Lower leg skin (tissue), 4 donors: ENCODE data around the gene EPHA6. TPM values are rescaled to one million over a fixed set of nuclear protein-coding genes. Genes with fewer than 3 reads are reported as not detected.

Experiments used
- DNase-seq, 2 donors: peaks; one replicate each; pipeline ENCODE4 v3.0.0-alpha.2; 2019; ENCODE audit warnings: low spot score in 2 of 2
- H3K4me3 ChIP-seq: fragments of 200-600 bp; sonication (generic); 2 replicates; pipeline ENCODE4 v1.5.1; 2017; ENCODE audit warnings: mild to moderate bottlenecking, low read depth; ENCODE audit not compliant: poor library complexity, severe bottlenecking
- POLR2A ChIP-seq, 2 donors: fragments of 450-650 bp; IDR thresholded peaks; one replicate each; pipeline ENCODE4 v1.6.1; 2016 to 2017; ENCODE audit warnings: antibody characterized with exemption in 2 of 2, mild to moderate bottlenecking in 1 of 2, moderate library complexity in 1 of 2
- WGBS, 2 donors: methylation state at CpG; one replicate each; pipeline ENCODE4 v1.1.5; 2018; 5-methylcytosine and 5-hydroxymethylcytosine counted together
- intact Hi-C: fragments of 100-400 bp; cut with DNase I; formaldehyde crosslinking; loops from one replicate; pipeline ENCODE4 v1.15.0; 2023; ENCODE audit warnings: low total_unique reads
- total RNA-seq, 4 donors: library from RNA; depleted of rRNA; stranded (reverse); fragments of >200 nt; gene quantifications; one replicate each; pipeline ENCODE4 v1.1.0, GENCODE V29; 2016
- TF ChIP-seq, protein P1 (sequence below), 3 donors: fragments of 450-650 bp; IDR thresholded peaks; one replicate each; pipeline ENCODE4 v1.5.1; 2016; ENCODE audit warnings: antibody characterized with exemption in 3 of 3, mild to moderate bottlenecking in 3 of 3, moderate library complexity in 2 of 3

Gene EPHA6
- total RNA-seq, 4 donors from 2014 or later: 0.23 TPM; not detected in 3

GRCh38 chr3:97705764-97706163, 891.4 kb downstream of the EPHA6 start:
- H3K4me3 ChIP-seq: no peak overlapping the region
- TF ChIP-seq, protein P1, sequence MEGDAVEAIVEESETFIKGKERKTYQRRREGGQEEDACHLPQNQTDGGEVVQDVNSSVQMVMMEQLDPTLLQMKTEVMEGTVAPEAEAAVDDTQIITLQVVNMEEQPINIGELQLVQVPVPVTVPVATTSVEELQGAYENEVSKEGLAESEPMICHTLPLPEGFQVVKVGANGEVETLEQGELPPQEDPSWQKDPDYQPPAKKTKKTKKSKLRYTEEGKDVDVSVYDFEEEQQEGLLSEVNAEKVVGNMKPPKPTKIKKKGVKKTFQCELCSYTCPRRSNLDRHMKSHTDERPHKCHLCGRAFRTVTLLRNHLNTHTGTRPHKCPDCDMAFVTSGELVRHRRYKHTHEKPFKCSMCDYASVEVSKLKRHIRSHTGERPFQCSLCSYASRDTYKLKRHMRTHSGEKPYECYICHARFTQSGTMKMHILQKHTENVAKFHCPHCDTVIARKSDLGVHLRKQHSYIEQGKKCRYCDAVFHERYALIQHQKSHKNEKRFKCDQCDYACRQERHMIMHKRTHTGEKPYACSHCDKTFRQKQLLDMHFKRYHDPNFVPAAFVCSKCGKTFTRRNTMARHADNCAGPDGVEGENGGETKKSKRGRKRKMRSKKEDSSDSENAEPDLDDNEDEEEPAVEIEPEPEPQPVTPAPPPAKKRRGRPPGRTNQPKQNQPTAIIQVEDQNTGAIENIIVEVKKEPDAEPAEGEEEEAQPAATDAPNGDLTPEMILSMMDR (IDR thresholded peaks at IDR 0.05): no peak
- TF ChIP-seq POLR2A (IDR thresholded peaks at IDR 0.05): no peak
- no peak for DNase-seq
- 60 to 63% methylated on average over 2 of the region's 2 CpGs for WGBS, 2 donors
- intact Hi-C loops: no loop called here

- DNase-seq: no peak
- TF ChIP-seq POLR2A (IDR thresholded peaks at IDR 0.05): no peak
- TF ChIP-seq, protein P1 (IDR thresholded peaks at IDR 0.05): no peak
- intact Hi-C loops: no loop called here
- H3K4me3 ChIP-seq: no peak overlapping the region
- 80 to 90% methylated on average over 4 of the region's 4 CpGs for WGBS, 2 donors
These were observed 891.8 kb downstream of the EPHA6 start for GRCh38 chr3:97706226-97706625.

DNA sequence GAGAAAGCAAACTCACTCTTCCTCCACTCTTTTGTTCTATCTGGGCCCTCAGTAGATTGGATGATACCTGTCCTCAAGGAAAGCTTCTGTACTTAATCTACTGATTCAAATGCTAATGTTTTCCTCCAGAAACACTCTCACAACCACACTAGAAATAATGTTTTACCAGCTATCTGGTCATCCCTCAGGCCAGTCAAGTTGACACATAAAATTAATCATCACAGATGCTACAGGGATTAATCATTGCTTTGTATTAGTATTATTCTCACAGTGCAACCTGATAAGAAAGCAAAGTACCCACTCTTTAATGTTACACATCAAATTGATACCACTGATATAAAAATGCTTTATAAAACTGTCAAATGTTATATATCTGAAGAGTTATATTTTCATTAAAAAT, 897.3 kb downstream of the EPHA6 start:
- intact Hi-C loops: no loop called here
- no peak overlapping the region for H3K4me3 ChIP-seq
- TF ChIP-seq POLR2A (IDR thresholded peaks at IDR 0.05): no peak
- TF ChIP-seq, protein P1 (IDR thresholded peaks at IDR 0.05): no peak
- DNase-seq: no peak

DNA sequence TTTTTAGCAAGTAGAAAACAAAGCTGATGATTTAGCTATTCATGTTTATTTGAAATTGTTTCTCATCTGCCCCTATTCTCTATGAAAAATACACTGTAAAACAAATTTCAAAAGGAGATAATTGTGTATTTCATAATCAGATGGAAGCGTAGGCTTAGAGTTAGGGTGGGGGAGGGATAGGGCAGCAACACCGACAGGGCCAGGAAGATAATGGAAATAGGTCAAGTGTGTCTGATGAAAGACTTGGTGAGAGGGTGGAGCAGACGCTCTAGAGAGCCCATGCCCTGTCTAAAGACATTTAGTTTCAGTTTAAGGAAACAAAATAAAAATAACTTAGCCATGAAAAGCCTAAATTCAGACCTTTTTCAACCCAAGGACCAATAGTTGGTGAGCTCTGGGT, 898.5 kb downstream of the EPHA6 start:
- DNase-seq: no peak
- 41 to 57% methylated on average over 3 of the region's 3 CpGs for WGBS, 2 donors
- no peak overlapping the region for H3K4me3 ChIP-seq
- intact Hi-C loops: no loop called here
- TF ChIP-seq, protein P1 (IDR thresholded peaks at IDR 0.05): no peak
- no peak for TF ChIP-seq POLR2A (IDR thresholded peaks at IDR 0.05)

DNA sequence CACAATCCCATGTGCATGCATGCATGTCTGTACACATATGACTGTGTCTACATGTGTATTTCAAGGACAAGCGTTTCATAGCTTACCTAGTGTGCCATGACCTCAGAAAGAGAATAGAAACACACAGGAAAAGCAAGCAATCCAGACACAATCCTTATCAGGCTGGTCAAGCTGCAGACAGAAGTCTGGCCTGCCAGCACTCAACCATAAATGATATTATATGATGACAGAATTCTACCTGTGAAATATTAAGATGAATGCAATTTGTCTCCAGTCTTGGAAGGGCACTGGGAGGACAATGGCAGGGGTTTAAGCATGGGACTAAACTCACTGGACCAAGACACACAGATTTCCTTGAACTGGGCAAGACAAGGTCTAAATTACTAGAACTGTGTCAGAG, 899.2 kb downstream of the EPHA6 start:
- intact Hi-C loops: no loop called here
- 78 to 80% methylated on average over 1 of the region's 1 CpG for WGBS, 2 donors
- TF ChIP-seq, protein P1 (IDR thresholded peaks at IDR 0.05): no peak
- TF ChIP-seq POLR2A (IDR thresholded peaks at IDR 0.05): no peak
- H3K4me3 ChIP-seq: no peak overlapping the region
- no peak for DNase-seq

DNA sequence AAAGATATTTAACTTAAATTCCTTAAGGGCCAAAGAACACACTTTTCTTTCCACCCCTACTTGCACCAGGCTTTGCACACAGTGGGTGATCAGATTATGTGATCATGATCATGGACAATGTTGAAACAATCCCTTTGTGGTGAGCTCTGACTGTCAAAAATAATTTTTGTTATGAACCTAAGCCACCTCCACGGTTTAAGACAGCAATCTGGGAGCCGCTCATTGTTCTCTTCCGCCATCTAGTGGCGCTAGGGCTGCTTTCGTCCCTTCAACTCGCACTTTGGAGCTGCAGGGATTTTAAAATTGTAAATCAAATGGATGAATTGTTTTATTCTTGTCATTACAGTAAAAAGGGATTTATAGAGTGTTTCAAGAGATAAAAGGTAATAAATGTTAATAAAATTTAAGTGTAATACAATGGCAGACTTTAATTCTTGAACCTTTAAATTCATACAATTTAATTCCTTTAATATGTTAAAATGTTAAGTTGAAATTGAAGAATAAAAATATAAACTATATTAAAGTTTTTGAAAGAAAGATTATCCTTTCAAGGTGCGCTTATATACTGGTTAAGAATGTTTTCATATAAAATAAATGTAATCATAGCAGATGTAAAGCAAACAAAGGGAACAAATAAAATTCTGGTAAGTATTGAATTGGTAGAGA, 904.9 kb downstream of the EPHA6 start:
- peak in 1 of 2 donors; percentile 29 for DNase-seq
- 5 to 7% methylated on average over 7 of the region's 7 CpGs for WGBS, 2 donors
- intact Hi-C loops: no loop called here

More for the DNA sequence above, 904.9 kb downstream of the EPHA6 start:
- no peak for TF ChIP-seq POLR2A (IDR thresholded peaks at IDR 0.05)
- TF ChIP-seq, protein P1 (IDR thresholded peaks at IDR 0.05): no peak
- H3K4me3 ChIP-seq: no peak overlapping the region
